GM21367 (cell line): ENCODE measurements around the gene DNAJB6.

Experiments
- ATAC-seq: cut with Tn5 transposase; IDR thresholded peaks from one replicate; pipeline ENCODE4 v1.9.1; 2021; ENCODE audit not compliant: unreplicated experiment

Gene DNAJB6

GRCh38 chr7:157336383-157337315 is at the start of gene DNAJB6:
Gene DNAJB6 (plus strand): TSS chr7:157337004. CDS start chr7:157358573, 21,569 bp downstream.
- ATAC-seq = peak; percentile 69

GRCh38 chr7:157291404-157292080 is 45.3 kb upstream of the DNAJB6 start:
- no peak for ATAC-seq

- no peak for ATAC-seq
Measured at GRCh38 chr7:157292258-157292657, 44.5 kb upstream of the DNAJB6 start.

- no peak for ATAC-seq
Measured at GRCh38 chr7:157292770-157293412, 43.9 kb upstream of the DNAJB6 start.

GRCh38 chr7:157293413-157293788 is 43.4 kb upstream of the DNAJB6 start:
- ATAC-seq = no peak

GRCh38 chr7:157294773-157295172 is 42.0 kb upstream of the DNAJB6 start:
- ATAC-seq = no peak

GRCh38 chr7:157295338-157295737 is 41.5 kb upstream of the DNAJB6 start:
- ATAC-seq = no peak

GRCh38 chr7:157297185-157297584 is 39.6 kb upstream of the DNAJB6 start:
- ATAC-seq = no peak

- no peak for ATAC-seq
Measured at GRCh38 chr7:157299317-157299612, 37.5 kb upstream of the DNAJB6 start.

GRCh38 chr7:157299613-157300368 is 37.0 kb upstream of the DNAJB6 start:
- no peak for ATAC-seq

GRCh38 chr7:157300369-157300825 is 36.4 kb upstream of the DNAJB6 start:
- ATAC-seq = no peak

- no peak for ATAC-seq
Measured at GRCh38 chr7:157301610-157302120, 35.1 kb upstream of the DNAJB6 start.

GRCh38 chr7:157306846-157307838 is 29.7 kb upstream of the DNAJB6 start:
- no peak for ATAC-seq

- no peak for ATAC-seq
Measured at GRCh38 chr7:157309988-157310668, 26.7 kb upstream of the DNAJB6 start.

GRCh38 chr7:157310676-157311185 is 26.1 kb upstream of the DNAJB6 start:
- no peak for ATAC-seq

- ATAC-seq = no peak
Measured at GRCh38 chr7:157312941-157313340, 23.9 kb upstream of the DNAJB6 start.

- no peak for ATAC-seq
Measured at GRCh38 chr7:157313645-157314044, 23.2 kb upstream of the DNAJB6 start.

- ATAC-seq = peak; percentile 63
Measured at GRCh38 chr7:157318015-157318706, 18.6 kb upstream of the DNAJB6 start.
